HepG2 (cell line): ENCODE measurements around the gene PTPRH. TPM values are rescaled to one million over a fixed set of nuclear protein-coding genes. Genes with fewer than 3 reads are reported as not detected.
A peak's percentile ranks its signal among the peaks of the same experiment; 100 is the strongest.

Experiments
- ATAC-seq: fragments of 200-7000 bp; cut with Tn5 transposase; 3 replicates; pipeline ENCODE4 v1.9.1; 2020; ENCODE audit warnings: mild to moderate bottlenecking, moderate library complexity
- BruUV-seq: library from RNA; stranded (reverse); fragments of 400-500 nt; replicated peaks from 2 replicates; lab custom pipeline; 2021; lab: Mats Ljungman, UMichigan
- CTCF ChIA-PET: fragments of 300-600 bp; formaldehyde crosslinking; extraction: SDS; loops from one replicate; lab custom pipeline; 2021; ENCODE audit warnings: low total read pairs, inconsistent platforms, low intra/inter-chr PET ratio; lab: Yijun Ruan, JAX
- POLR2A ChIA-PET: fragments of 350-600 bp; sonication (Branson Sonifier 250); formaldehyde crosslinking; loops from one replicate; lab custom pipeline; 2020; ENCODE audit warnings: antibody characterized with exemption, inconsistent platforms; lab: Yijun Ruan, JAX
- DNase-seq: peaks from one replicate; pipeline ENCODE4 v3.0.0-alpha.2; 2015; ENCODE audit warnings: low spot score
- FAIRE-seq: peaks from 3 replicates; lab custom pipeline; 2011; peaks lifted over from hg19 to GRCh38; lab: Jason Lieb, UNC
- H2AFZ ChIP-seq: one replicate; pipeline ENCODE4 v1.6.1; 2011; ENCODE audit warnings: low read length, inconsistent platforms
- H3K27ac ChIP-seq: fragments of 300-600 bp; 3 replicates; pipeline ENCODE4 v1.8.0; 2011; ENCODE audit warnings: mixed run types, mild to moderate bottlenecking, mixed read lengths, low read length, inconsistent platforms; ENCODE audit not compliant: insufficient read depth; ENCODE audit errors: extremely low read length
- H3K27me3 ChIP-seq, 2 experiments: fragments of 200-600 bp in 1 of 2; 2 replicates in 1 of 2; 3 replicates in 1 of 2; pipeline versions ENCODE4 v1.6.0 to v1.8.0; 2011; ENCODE audit warnings: low read length in 2 of 2, mild to moderate bottlenecking in 2 of 2, moderate library complexity in 2 of 2, inconsistent platforms in 1 of 2; ENCODE audit not compliant: insufficient read depth in 2 of 2, control insufficient read depth in 1 of 2
- H3K36me3 ChIP-seq, 2 experiments: fragments of 200-600 bp in 1 of 2; replicated peaks in 1 of 2; 2 replicates in 1 of 2; 3 replicates in 1 of 2; pipeline versions ENCODE4 v1.5.1 to v1.8.0; 2011; ENCODE audit warnings: low read length in 2 of 2, inconsistent platforms in 1 of 2; ENCODE audit not compliant: insufficient read depth in 2 of 2, control insufficient read depth in 1 of 2
- H3K4me1 ChIP-seq: 2 replicates; pipeline ENCODE4 v1.5.1; 2012; ENCODE audit warnings: low read length, inconsistent platforms; ENCODE audit not compliant: insufficient read depth
- H3K4me2 ChIP-seq: 2 replicates; pipeline ENCODE4 v1.6.0; 2011; ENCODE audit warnings: low read depth, low read length, inconsistent platforms
- H3K4me3 ChIP-seq, 3 experiments: fragments of 200-600 bp in 1 of 3; sonication (generic), shearing (Covaris generic) in 1 of 3; replicated peaks in 1 of 3; 2 replicates each; pipeline ENCODE4 v1.5.1; 2011 to 2016; ENCODE audit warnings: low read length in 3 of 3, inconsistent platforms in 2 of 3, low read depth in 2 of 3, mild to moderate bottlenecking in 2 of 3, control low read depth in 1 of 3, mixed read lengths in 1 of 3; ENCODE audit not compliant: insufficient read depth in 1 of 3
- H3K79me2 ChIP-seq: one replicate; pipeline ENCODE4 v1.6.1; 2011; ENCODE audit warnings: low read length, inconsistent platforms; ENCODE audit not compliant: insufficient read depth
- H3K9ac ChIP-seq: 2 replicates; pipeline ENCODE4 v1.6.0; 2011; ENCODE audit warnings: mild to moderate bottlenecking, low read depth, low read length, inconsistent platforms; ENCODE audit not compliant: insufficient read depth
- H3K9me3 ChIP-seq: 2 replicates; pipeline ENCODE4 v1.5.1; 2012; ENCODE audit warnings: mild to moderate bottlenecking, low read length
- H4K20me1 ChIP-seq: 2 replicates; pipeline ENCODE4 v1.6.0; 2011; ENCODE audit warnings: inconsistent platforms, mild to moderate bottlenecking, low read length, moderate library complexity; ENCODE audit not compliant: insufficient read depth
- DZIP1 ChIP-seq: sonication (generic); formaldehyde crosslinking; IDR thresholded peaks from 2 replicates; pipeline ENCODE4 v1.5.0; 2020; ENCODE audit warnings: mild to moderate bottlenecking, missing genetic modification reagents
- PHF8 ChIP-seq: sonication (generic); formaldehyde crosslinking; IDR thresholded peaks from 2 replicates; pipeline ENCODE4 v1.5.0; 2020; ENCODE audit warnings: missing genetic modification reagents
- RAD51 ChIP-seq: fragments of 450-650 bp; IDR thresholded peaks from 2 replicates; pipeline ENCODE4 v1.6.1; 2016; ENCODE audit warnings: borderline replicate concordance
- SALL1 ChIP-seq: sonication (generic); formaldehyde crosslinking; IDR thresholded peaks from 2 replicates; pipeline ENCODE4 v1.8.0; 2022; ENCODE audit warnings: mild to moderate bottlenecking, missing genetic modification reagents
- SOX6 ChIP-seq, 2 experiments: fragments of 450-650 bp in 1 of 2; sonication (generic) in 1 of 2; formaldehyde crosslinking in 1 of 2; IDR thresholded peaks; 2 replicates each; pipeline versions ENCODE4 v1.4.0 to v1.6.1; 2017 to 2020; ENCODE audit warnings: antibody characterized with exemption in 1 of 2, mild to moderate bottlenecking in 1 of 2, missing genetic modification reagents in 1 of 2
- SRSF9 ChIP-seq: fragments of 200-400 bp; formaldehyde crosslinking; IDR thresholded peaks from 2 replicates; pipeline ENCODE4 v1.6.1; 2018; ENCODE audit warnings: borderline replicate concordance, mild to moderate bottlenecking, low read depth, low read length; ENCODE audit not compliant: insufficient read depth, poor library complexity, severe bottlenecking
- ZNF687 ChIP-seq: sonication (generic); formaldehyde crosslinking; IDR thresholded peaks from 2 replicates; pipeline ENCODE4 v1.5.1; 2020; ENCODE audit warnings: mild to moderate bottlenecking, missing genetic modification reagents, moderate library complexity
- WGBS: methylation state at CpG from one replicate; pipeline ENCODE4 v1.1.6; 2017; ENCODE audit warnings: low lambda C conversion rate; 5-methylcytosine and 5-hydroxymethylcytosine counted together
- in situ Hi-C: cut with HindIII; loops from 2 replicates; pipeline ENCODE4 v1.10.0; 2017; ENCODE audit warnings: low pct_unique_long_range_greater_than_20kb; ENCODE audit not compliant: extremely low pct_ligation_motif_present
- intact Hi-C: fragments of 100-400 bp; cut with micrococcal nuclease; formaldehyde crosslinking; loops from one replicate; pipeline ENCODE4 v1.10.0; 2022; ENCODE audit not compliant: unreplicated experiment
- polyA plus RNA-seq, 8 experiments: library from polyadenylated mRNA; depleted of rRNA in 3 of 8; stranded (reverse) in 7 of 8; unstranded in 1 of 8; fragments of >200 nt; fragmentation: Illumina TruSeq in 4 of 8; extraction: Trizol in 4 of 8; gene quantifications; 2 replicates each; pipeline versions ENCODE4 v1.2.1 to v1.2.3, GENCODE V29; 2011 to 2016; ENCODE audit warnings: low read depth in 4 of 8, missing spikeins in 1 of 8, mixed read lengths in 1 of 8; ENCODE audit not compliant: insufficient read depth in 1 of 8
- total RNA-seq, 5 experiments: library from RNA; depleted of rRNA; stranded (reverse); fragments of >200 nt; fragmentation: Illumina TruSeq; extraction: Trizol; gene quantifications; 2 replicates each; pipeline ENCODE4 v1.2.3, GENCODE V29; 2016; ENCODE audit warnings: low read depth in 1 of 5

The PTPRH gene
- total and polyA plus RNA-seq, 2 of the 13 experiments (the other 11 are each of a cell fraction or from before 2014, with no cell fraction given): 14.7 to 125 TPM

GRCh38 chr19:55242517-55242916 is 33.2 kb upstream of the PTPRH start:
- Histone ChIP-seq H2AFZ (no peak overlapping the region), H3K4me1 (no peaks in the 10 kb centered on the region), H3K4me3 (no peak overlapping the region), H3K4me2 (no peak overlapping the region), H3K27me3 (no peaks in the 10 kb centered on the region), H3K27ac (no peak overlapping the region), H3K9ac (no peak overlapping the region)
- in situ Hi-C loops: no loop called here
- POLR2A ChIA-PET: no interaction called here
- intact Hi-C loops: no loop called here
- WGBS: 96% methylated on average over 7 of the region's 7 CpGs
- TF ChIP-seq SOX6 (IDR thresholded peaks at IDR 0.05): no peak
- no peak for TF ChIP-seq SOX6 (CRISPR knock-in tag; IDR thresholded peaks at IDR 0.05)
- no peak for TF ChIP-seq SALL1
- no peak for TF ChIP-seq SRSF9
- no peak for TF ChIP-seq RAD51
- no peak for TF ChIP-seq PHF8 (CRISPR knock-in tag)
- TF ChIP-seq, all 625 proteins: peak for 0
- Histone ChIP-seq H3K79me2 (peaks cover 4% of the 10 kb centered on the region), H3K9me3 (no peaks in the 10 kb centered on the region), H4K20me1 (peaks cover 6% of the 10 kb centered on the region; the same call in 1 of the 2 replicates), H3K36me3 (peaks cover 53 to 87% of the 10 kb centered on the region in 2 experiments)
- FAIRE-seq (no peak), DNase-seq (no peak), ATAC-seq (no peak)
- no TSS peak for BruUV-seq
- CTCF ChIA-PET: no interaction called here

- no peak overlapping the region for H3K4me2 ChIP-seq
Measured at GRCh38 chr19:55241935-55242464, 32.7 kb upstream of the PTPRH start.

More at GRCh38 chr19:55241935-55242464, 32.7 kb upstream of the PTPRH start:
- no TSS peak for BruUV-seq
- Histone ChIP-seq H3K9ac (no peak overlapping the region), H3K36me3 (peaks cover 56 to 88% of the 10 kb centered on the region in 2 experiments), H4K20me1 (peaks cover 1% of the 10 kb centered on the region; the same call in 1 of the 2 replicates), H3K4me1 (no peaks in the 10 kb centered on the region), H3K9me3 (no peaks in the 10 kb centered on the region), H3K27me3 (no peaks in the 10 kb centered on the region), H3K4me3 (no peak overlapping the region), H3K27ac (no peak overlapping the region), H2AFZ (no peak overlapping the region), H3K79me2 (no peaks in the 10 kb centered on the region)
- ATAC-seq (no peak), FAIRE-seq (no peak), DNase-seq (no peak)
- ChIA-PET CTCF (no interaction called here), POLR2A (interaction anchor here (1.3 kb wide), 1 partner anchor 15 kb away, joined by 3 read pairs; no protein-coding TSS in a partner anchor)
- in situ Hi-C loops: no loop called here
- TF ChIP-seq ZNF687 (CRISPR knock-in tag) (peak; percentile 7; the same call in 1 of the 2 replicates), DZIP1 (CRISPR knock-in tag) (no peak)
- WGBS: 95% methylated on average over 4 of the region's 16 CpGs
- intact Hi-C loops: no loop called here
